K562 (cell line): ENCODE results near the gene PTAFR. TPM values are rescaled to one million over a fixed set of nuclear protein-coding genes. Genes with fewer than 3 reads are reported as not detected.

Experiments
- ATAC-seq: fragments of 200-7000 bp; cut with Tn5 transposase; 3 replicates; pipeline ENCODE4 v1.9.1; 2020; ENCODE audit warnings: moderate library complexity
- BruUV-seq: library from RNA; stranded (reverse); fragments of 400-500 nt; replicated peaks from 2 replicates; lab custom pipeline; 2021; lab: Mats Ljungman, UMichigan
- CTCF ChIA-PET: fragments of 300-600 bp; formaldehyde crosslinking; extraction: SDS; loops from one replicate; lab custom pipeline; 2021; ENCODE audit warnings: low intra/inter-chr PET ratio; lab: Yijun Ruan, JAX
- POLR2A ChIA-PET: fragments of 300-600, 350-650 bp; sonication (Branson Sonifier 250); formaldehyde crosslinking; extraction: SDS; loops from one replicate; lab custom pipeline; 2021; ENCODE audit warnings: antibody characterized with exemption, inconsistent platforms; lab: Yijun Ruan, JAX
- DNase-seq, 4 experiments: peaks; one replicate each; pipeline versions ENCODE4 v3.0.0 to v3.0.0-alpha.2; 2011 to 2018; ENCODE audit warnings: low spot score in 3 of 4, mixed read lengths in 3 of 4; ENCODE audit errors: extremely low read depth in 1 of 4
- FAIRE-seq: peaks from 2 replicates; lab custom pipeline; 2011; peaks lifted over from hg19 to GRCh38; lab: Jason Lieb, UNC
- H2AFZ ChIP-seq: 2 replicates; pipeline ENCODE4 v1.6.0; 2011; ENCODE audit warnings: low read depth, low read length, control low read depth, inconsistent platforms
- H3K27ac ChIP-seq: fragments of 200-600 bp; 3 replicates; pipeline ENCODE4 v1.8.0; 2011; ENCODE audit warnings: low read depth, mild to moderate bottlenecking, control low read depth, inconsistent platforms, low read length, moderate library complexity, mixed read lengths; ENCODE audit errors: extremely low read depth
- H3K27me3 ChIP-seq, 2 experiments: fragments of 300-600 bp in 1 of 2; 2 replicates in 1 of 2; 3 replicates in 1 of 2; pipeline versions ENCODE4 v1.6.0 to v1.8.0; 2011; ENCODE audit warnings: inconsistent platforms in 2 of 2, low read length in 2 of 2, mild to moderate bottlenecking in 1 of 2, mixed read lengths in 1 of 2, moderate library complexity in 1 of 2; ENCODE audit not compliant: control insufficient read depth in 2 of 2, insufficient read depth in 2 of 2
- H3K36me3 ChIP-seq: fragments of 300-600 bp; 3 replicates; pipeline ENCODE4 v1.8.0; 2011; ENCODE audit warnings: mild to moderate bottlenecking, low read length, inconsistent platforms; ENCODE audit not compliant: control insufficient read depth, insufficient read depth
- H3K4me1 ChIP-seq, 2 experiments: fragments of 200-600 bp in 1 of 2; replicated peaks in 1 of 2; 2 replicates in 1 of 2; 3 replicates in 1 of 2; pipeline versions ENCODE4 v1.5.1 to v1.8.0; 2011; ENCODE audit warnings: inconsistent platforms in 2 of 2, low read length in 2 of 2, mild to moderate bottlenecking in 1 of 2, mixed read lengths in 1 of 2, moderate library complexity in 1 of 2; ENCODE audit not compliant: control insufficient read depth in 2 of 2, insufficient read depth in 2 of 2
- H3K4me2 ChIP-seq: 2 replicates; pipeline ENCODE4 v1.6.1; 2011; ENCODE audit warnings: low read length, control low read depth, inconsistent platforms, mixed read lengths; ENCODE audit not compliant: insufficient read depth
- H3K4me3 ChIP-seq: fragments of 200-600 bp; sonication (generic), shearing (Covaris generic); 2 replicates; pipeline ENCODE4 v1.5.1; 2016; ENCODE audit warnings: control low read depth, inconsistent platforms
- H3K79me2 ChIP-seq: fragments of 200-600 bp; 3 replicates; pipeline ENCODE4 v1.8.0; 2011; ENCODE audit warnings: low read length, inconsistent platforms; ENCODE audit not compliant: control insufficient read depth, insufficient read depth
- H3K9ac ChIP-seq, 2 experiments: 2 replicates each; pipeline versions ENCODE4 v1.6.0 to v1.6.1; 2011; ENCODE audit warnings: low read depth in 2 of 2, low read length in 2 of 2, control low read depth in 1 of 2, inconsistent platforms in 1 of 2, mild to moderate bottlenecking in 1 of 2, mixed read lengths in 1 of 2; ENCODE audit not compliant: insufficient read depth in 1 of 2
- H3K9me1 ChIP-seq: one replicate; pipeline ENCODE4 v1.6.0; 2011; ENCODE audit warnings: inconsistent platforms, mild to moderate bottlenecking, low read length, moderate library complexity; ENCODE audit not compliant: control insufficient read depth, insufficient read depth
- H3K9me3 ChIP-seq: replicated peaks from 2 replicates; pipeline ENCODE4 v1.5.1; 2011; ENCODE audit warnings: low read depth, low read length, inconsistent platforms; ENCODE audit not compliant: control insufficient read depth, insufficient read depth
- H4K20me1 ChIP-seq: replicated peaks from 2 replicates; pipeline ENCODE4 v1.6.1; 2011; ENCODE audit warnings: low read length, inconsistent platforms, mixed read lengths; ENCODE audit not compliant: control insufficient read depth, insufficient read depth
- ARHGAP35 ChIP-seq: fragments of 450-650 bp; IDR thresholded peaks from 2 replicates; pipeline ENCODE4 v1.6.1; 2018; ENCODE audit not compliant: partially characterized antibody
- HNRNPH1 ChIP-seq: fragments of 200-400 bp; formaldehyde crosslinking; optimal IDR thresholded peaks from 2 replicates; pipeline ENCODE3; 2017; ENCODE audit warnings: low read depth, mild to moderate bottlenecking, low read length, moderate library complexity
- KLF16 ChIP-seq: IDR thresholded peaks from 2 replicates; pipeline ENCODE4 v1.6.1; 2016; ENCODE audit warnings: antibody characterized with exemption
- NONO ChIP-seq, 2 experiments: fragments of 200-400 bp in 1 of 2; fragments of 450-650 bp in 1 of 2; formaldehyde crosslinking in 1 of 2; IDR thresholded peaks; 2 replicates each; pipeline ENCODE4 v1.6.1; 2017; ENCODE audit warnings: low read depth in 2 of 2, mild to moderate bottlenecking in 2 of 2, moderate library complexity in 2 of 2, low read length in 1 of 2
- RBM22 ChIP-seq: fragments of 200-400 bp; formaldehyde crosslinking; IDR thresholded peaks from 2 replicates; pipeline ENCODE4 v1.6.1; 2018; ENCODE audit warnings: low read length, low read depth; ENCODE audit not compliant: poor library complexity, severe bottlenecking
- STAT5A ChIP-seq: IDR thresholded peaks from 2 replicates; pipeline ENCODE4 v1.6.1; 2012; ENCODE audit warnings: low read length, inconsistent platforms, borderline replicate concordance
- ZBTB7A ChIP-seq: IDR thresholded peaks from 2 replicates; pipeline ENCODE4 v1.6.1; 2011; ENCODE audit warnings: low read depth, mild to moderate bottlenecking, low read length, moderate library complexity, borderline replicate concordance; ENCODE audit not compliant: control insufficient read depth
- ZNF175 ChIP-seq: fragments of 200-800 bp; sonication (Bioruptor generic); IDR thresholded peaks from 2 replicates; pipeline ENCODE4 v1.6.1; 2016; ENCODE audit warnings: low read depth, mild to moderate bottlenecking, missing genetic modification characterization, missing compliant biosample characterization
- ZNF644 ChIP-seq: fragments of 200-800 bp; sonication (Bioruptor generic); IDR thresholded peaks from 2 replicates; pipeline ENCODE4 v1.6.1; 2016; ENCODE audit warnings: low read depth, missing genetic modification characterization, missing compliant biosample characterization
- ZNF75A ChIP-seq: fragments of 450-650 bp; formaldehyde crosslinking; IDR thresholded peaks from 2 replicates; pipeline ENCODE4 v1.4.0; 2020; ENCODE audit warnings: mild to moderate bottlenecking
- WGBS: fragments of 100-300 bp; shearing (Covaris generic); methylation state at CpG from one replicate; pipeline ENCODE4 v1.1.6; 2016; ENCODE audit warnings: low coverage, mixed read lengths; ENCODE audit not compliant: insufficient coverage; ENCODE audit errors: missing lambda C conversion rate; 5-methylcytosine and 5-hydroxymethylcytosine counted together
- in situ Hi-C: fragments of 300-500 bp; cut with MboI; formaldehyde crosslinking; loops from 4 replicates; pipeline ENCODE4 v1.15.0; 2018; ENCODE audit warnings: inconsistent platforms, mixed read lengths
- intact Hi-C: fragments of 100-400 bp; cut with micrococcal nuclease; formaldehyde crosslinking; loops from 2 replicates; pipeline ENCODE4 v1.14.2; 2022
- polyA plus RNA-seq, 8 experiments: library from polyadenylated mRNA; depleted of rRNA in 4 of 8; stranded (reverse) in 5 of 8; unstranded in 3 of 8; fragments of >200 nt; fragmentation: Nextera tagmentation in 2 of 8; fragmentation: Illumina TruSeq in 1 of 8; extraction: Ambion mirVana in 2 of 8; extraction: Trizol in 1 of 8; gene quantifications; 2 replicates each; pipeline versions ENCODE4 v1.2.1 to v1.2.3, GENCODE V29; 2011 to 2014; ENCODE audit warnings: inconsistent platforms in 1 of 8, missing spikeins in 1 of 8
- total RNA-seq, 7 experiments: library from RNA; depleted of rRNA in 6 of 7; stranded (reverse); fragments of >200 nt in 6 of 7; fragmentation: Illumina TruSeq in 2 of 7; extraction: Trizol in 2 of 7; gene quantifications; 2 replicates each; pipeline versions ENCODE4 v1.2.1 to v1.2.3, GENCODE V29; 2011 to 2021; ENCODE audit warnings: low replicate concordance in 1 of 7
- TF ChIP-seq, protein P1 (sequence below): fragments of 450-650 bp; formaldehyde crosslinking; IDR thresholded peaks from 2 replicates; pipeline ENCODE4 v1.4.0; 2020; ENCODE audit warnings: mild to moderate bottlenecking, moderate library complexity
- TF ChIP-seq, protein P2 (sequence below), 2 experiments: fragments of 450-650 bp in 1 of 2; IDR thresholded peaks; 2 replicates each; pipeline ENCODE4 v1.6.1; 2011 to 2017; ENCODE audit warnings: low read depth in 2 of 2, antibody characterized with exemption in 1 of 2, borderline replicate concordance in 1 of 2, low read length in 1 of 2, mild to moderate bottlenecking in 1 of 2, mixed read lengths in 1 of 2; ENCODE audit not compliant: control insufficient read depth in 1 of 2
- TF ChIP-seq, protein P3 (sequence below): fragments of 250-450 bp; sonication (Bioruptor Pico); IDR thresholded peaks from 2 replicates; pipeline ENCODE4 v1.5.0; 2020; ENCODE audit warnings: mild to moderate bottlenecking, borderline replicate concordance

The PTAFR gene
- total and polyA plus RNA-seq, 9 of the 15 experiments (the other 6 are each of a cell fraction or from before 2014, with no cell fraction given), result 0.15 to 0.55 (median 0.40) TPM; not detected in 1

DNA sequence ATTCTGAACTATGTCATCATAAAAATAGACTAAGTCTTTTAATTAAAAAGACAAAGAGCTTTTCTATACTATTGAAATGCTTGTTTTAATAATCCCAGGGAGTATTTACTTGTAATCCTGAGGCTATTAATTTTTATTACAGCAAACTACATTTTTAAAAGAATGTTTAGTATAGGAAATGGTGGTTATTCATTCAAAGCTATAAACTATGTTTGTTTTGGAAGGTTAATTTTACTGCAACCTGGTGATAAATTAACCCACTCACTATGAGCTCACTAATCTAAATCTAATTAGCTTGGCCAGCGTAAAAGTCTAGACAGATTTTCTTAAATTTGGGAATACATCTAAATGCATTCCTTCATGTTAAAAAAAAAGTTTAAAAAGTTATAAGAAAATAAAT, 74.3 kb downstream of the PTAFR start:
- CTCF ChIA-PET, result interaction anchor here (0.7 kb wide), 1 partner anchor 11 kb away, joined by 4 read pairs; no protein-coding TSS in a partner anchor
- ATAC-seq, result no peak
- Histone ChIP-seq H2AFZ (no peak overlapping the region), H3K9ac (no peak overlapping the region), H4K20me1 (no peaks in the 10 kb centered on the region), H3K79me2 (no peaks in the 10 kb centered on the region), H3K27me3 (no peaks in the 10 kb centered on the region), H3K4me3 (no peak overlapping the region), H3K36me3 (no peaks in the 10 kb centered on the region), H3K27ac (no peak overlapping the region), H3K9me1 (no peaks in the 10 kb centered on the region), H3K4me2 (no peak overlapping the region), H3K9me3 (no peaks in the 10 kb centered on the region), H3K4me1 (no peaks in the 10 kb centered on the region; a peak in 1 of 5 replicates)
- BruUV-seq, result no TSS peak
- 89% methylated on average over 1 of the region's 1 CpG for WGBS
- FAIRE-seq, result no peak
- in situ Hi-C loops (no loop called here), intact Hi-C loops (no loop called here)
- DNase-seq, result no peak
- POLR2A ChIA-PET, result interaction anchor here (0.8 to 1.8 kb wide), 4 partner anchors 11 to 24 kb away, joined by 3 to 5 read pairs (median 3); no protein-coding TSS in a partner anchor
- TF ChIP-seq NONO (IDR thresholded peaks at IDR 0.05; ENCODE audit: low read depth in 2 of 2, low read length in 1 of 2), result no peak
- TF ChIP-seq HNRNPH1, result no peak
- TF ChIP-seq, protein P1, sequence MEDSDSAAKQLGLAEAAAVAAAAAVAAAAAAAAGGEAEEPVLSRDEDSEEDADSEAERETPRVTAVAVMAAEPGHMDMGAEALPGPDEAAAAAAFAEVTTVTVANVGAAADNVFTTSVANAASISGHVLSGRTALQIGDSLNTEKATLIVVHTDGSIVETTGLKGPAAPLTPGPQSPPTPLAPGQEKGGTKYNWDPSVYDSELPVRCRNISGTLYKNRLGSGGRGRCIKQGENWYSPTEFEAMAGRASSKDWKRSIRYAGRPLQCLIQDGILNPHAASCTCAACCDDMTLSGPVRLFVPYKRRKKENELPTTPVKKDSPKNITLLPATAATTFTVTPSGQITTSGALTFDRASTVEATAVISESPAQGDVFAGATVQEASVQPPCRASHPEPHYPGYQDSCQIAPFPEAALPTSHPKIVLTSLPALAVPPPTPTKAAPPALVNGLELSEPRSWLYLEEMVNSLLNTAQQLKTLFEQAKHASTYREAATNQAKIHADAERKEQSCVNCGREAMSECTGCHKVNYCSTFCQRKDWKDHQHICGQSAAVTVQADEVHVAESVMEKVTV (CRISPR knock-in tag), result no peak
- no peak for TF ChIP-seq STAT5A
- TF ChIP-seq ZNF644, result no peak
- TF ChIP-seq ARHGAP35, result no peak
- no peak for TF ChIP-seq ZNF175 (CRISPR knock-in tag)
- TF ChIP-seq, protein P2, sequence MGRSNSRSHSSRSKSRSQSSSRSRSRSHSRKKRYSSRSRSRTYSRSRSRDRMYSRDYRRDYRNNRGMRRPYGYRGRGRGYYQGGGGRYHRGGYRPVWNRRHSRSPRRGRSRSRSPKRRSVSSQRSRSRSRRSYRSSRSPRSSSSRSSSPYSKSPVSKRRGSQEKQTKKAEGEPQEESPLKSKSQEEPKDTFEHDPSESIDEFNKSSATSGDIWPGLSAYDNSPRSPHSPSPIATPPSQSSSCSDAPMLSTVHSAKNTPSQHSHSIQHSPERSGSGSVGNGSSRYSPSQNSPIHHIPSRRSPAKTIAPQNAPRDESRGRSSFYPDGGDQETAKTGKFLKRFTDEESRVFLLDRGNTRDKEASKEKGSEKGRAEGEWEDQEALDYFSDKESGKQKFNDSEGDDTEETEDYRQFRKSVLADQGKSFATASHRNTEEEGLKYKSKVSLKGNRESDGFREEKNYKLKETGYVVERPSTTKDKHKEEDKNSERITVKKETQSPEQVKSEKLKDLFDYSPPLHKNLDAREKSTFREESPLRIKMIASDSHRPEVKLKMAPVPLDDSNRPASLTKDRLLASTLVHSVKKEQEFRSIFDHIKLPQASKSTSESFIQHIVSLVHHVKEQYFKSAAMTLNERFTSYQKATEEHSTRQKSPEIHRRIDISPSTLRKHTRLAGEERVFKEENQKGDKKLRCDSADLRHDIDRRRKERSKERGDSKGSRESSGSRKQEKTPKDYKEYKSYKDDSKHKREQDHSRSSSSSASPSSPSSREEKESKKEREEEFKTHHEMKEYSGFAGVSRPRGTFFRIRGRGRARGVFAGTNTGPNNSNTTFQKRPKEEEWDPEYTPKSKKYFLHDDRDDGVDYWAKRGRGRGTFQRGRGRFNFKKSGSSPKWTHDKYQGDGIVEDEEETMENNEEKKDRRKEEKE (IDR thresholded peaks at IDR 0.05; ENCODE audit: borderline replicate concordance in 1 of 2, control insufficient read depth in 1 of 2, low read depth in 2 of 2, low read length in 1 of 2), result no peak
- no peak for TF ChIP-seq KLF16
- TF ChIP-seq ZBTB7A, result no peak
- TF ChIP-seq ZNF75A, result no peak
- no peak for TF ChIP-seq RBM22
- TF ChIP-seq, protein P3, sequence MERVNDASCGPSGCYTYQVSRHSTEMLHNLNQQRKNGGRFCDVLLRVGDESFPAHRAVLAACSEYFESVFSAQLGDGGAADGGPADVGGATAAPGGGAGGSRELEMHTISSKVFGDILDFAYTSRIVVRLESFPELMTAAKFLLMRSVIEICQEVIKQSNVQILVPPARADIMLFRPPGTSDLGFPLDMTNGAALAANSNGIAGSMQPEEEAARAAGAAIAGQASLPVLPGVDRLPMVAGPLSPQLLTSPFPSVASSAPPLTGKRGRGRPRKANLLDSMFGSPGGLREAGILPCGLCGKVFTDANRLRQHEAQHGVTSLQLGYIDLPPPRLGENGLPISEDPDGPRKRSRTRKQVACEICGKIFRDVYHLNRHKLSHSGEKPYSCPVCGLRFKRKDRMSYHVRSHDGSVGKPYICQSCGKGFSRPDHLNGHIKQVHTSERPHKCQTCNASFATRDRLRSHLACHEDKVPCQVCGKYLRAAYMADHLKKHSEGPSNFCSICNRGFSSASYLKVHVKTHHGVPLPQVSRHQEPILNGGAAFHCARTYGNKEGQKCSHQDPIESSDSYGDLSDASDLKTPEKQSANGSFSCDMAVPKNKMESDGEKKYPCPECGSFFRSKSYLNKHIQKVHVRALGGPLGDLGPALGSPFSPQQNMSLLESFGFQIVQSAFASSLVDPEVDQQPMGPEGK (CRISPR knock-in tag), result no peak
